Measurements from ENCODE around the gene GCNA. TPM values are rescaled to one million over a fixed set of nuclear protein-coding genes. Genes with fewer than 3 reads are reported as not detected.

GCNA gene
- total and polyA plus RNA-seq, 7 donors, result 0.98 to 9.1 (median 3.7) TPM

GRCh38 chrX:71542825-71543224, 35.4 kb upstream of the GCNA start:
- intact Hi-C loops (cut with DNase I), result no loop called here
- ATAC-seq, result peak; percentile 60 to 74 (median 71)
- peaks cover 32% of the 10 kb centered on the region for H3K4me1 ChIP-seq

GRCh38 chrX:71543316-71543715, 34.9 kb upstream of the GCNA start:
- 12 to 47% (median 27%) methylated on average over 2 of the region's 2 CpGs for WGBS, 3 donors
- DNase-seq, result no peak
- H3K4me3 ChIP-seq, result no peak overlapping the region
- peak overlapping the region; percentile 61 for H3K27ac ChIP-seq
- H3K9me3 ChIP-seq, result no peaks in the 10 kb centered on the region
- peaks cover 0 to 41% of the 10 kb centered on the region in 2 donors for H3K36me3 ChIP-seq (ENCODE audit: insufficient read depth in 1 of 2, low read depth in 1 of 2)
- intact Hi-C loops (cut with DNase I), result no loop called here
- peak; percentile 84 to 90 (median 88) for ATAC-seq
- H3K27me3 ChIP-seq (ENCODE audit: insufficient read depth in 3 of 3, low read length in 2 of 3), result peaks cover 0 to 3% (median 0%) of the 10 kb centered on the region in 3 donors
- H3K4me1 ChIP-seq, result peaks cover 27% of the 10 kb centered on the region
- no peak for TF ChIP-seq CTCF (IDR thresholded peaks at IDR 0.05)

More at GRCh38 chrX:71542825-71543224, 35.4 kb upstream of the GCNA start:
- DNase-seq, result no peak
- 50 to 73% (median 53%) methylated on average over 2 of the region's 2 CpGs for WGBS, 3 donors
- Histone ChIP-seq H3K9me3 (no peaks in the 10 kb centered on the region), H3K27me3 (ENCODE audit: insufficient read depth in 3 of 3, low read length in 2 of 3) (peaks cover 0 to 3% (median 0%) of the 10 kb centered on the region in 3 donors), H3K27ac (peak overlapping the region; percentile 61), H3K4me3 (no peak overlapping the region), H3K36me3 (ENCODE audit: insufficient read depth in 1 of 2, low read depth in 1 of 2) (peaks cover 0 to 40% of the 10 kb centered on the region in 2 donors)
- TF ChIP-seq CTCF (IDR thresholded peaks at IDR 0.05), result no peak

- WGBS, 3 donors, result 79 to 92% (median 87%) methylated on average over 7 of the region's 7 CpGs
Measured at GRCh38 chrX:71545364-71545763, 32.9 kb upstream of the GCNA start.

GRCh38 chrX:71546879-71547278, 31.4 kb upstream of the GCNA start:
- 87 to 95% (median 88%) methylated on average over 13 of the region's 13 CpGs for WGBS, 3 donors
- intact Hi-C loops (cut with DNase I), result no loop called here
- TF ChIP-seq CTCF (IDR thresholded peaks at IDR 0.05), result no peak
- no peak for ATAC-seq
- Histone ChIP-seq H3K4me3 (no peak overlapping the region), H3K27me3 (ENCODE audit: insufficient read depth in 3 of 3, low read length in 2 of 3) (peaks cover 0 to 3% (median 0%) of the 10 kb centered on the region in 3 donors), H3K36me3 (ENCODE audit: insufficient read depth in 1 of 2, low read depth in 1 of 2) (peaks cover 0 to 69% of the 10 kb centered on the region in 2 donors), H3K4me1 (peaks cover 18% of the 10 kb centered on the region), H3K9me3 (no peaks in the 10 kb centered on the region), H3K27ac (no peak overlapping the region)
- no peak for DNase-seq

More at GRCh38 chrX:71545364-71545763, 32.9 kb upstream of the GCNA start:
- Histone ChIP-seq H3K27ac (no peak overlapping the region), H3K9me3 (no peaks in the 10 kb centered on the region), H3K27me3 (ENCODE audit: insufficient read depth in 3 of 3, low read length in 2 of 3) (peaks cover 0 to 3% (median 0%) of the 10 kb centered on the region in 3 donors), H3K36me3 (ENCODE audit: insufficient read depth in 1 of 2, low read depth in 1 of 2) (peaks cover 0 to 62% of the 10 kb centered on the region in 2 donors), H3K4me3 (no peak overlapping the region), H3K4me1 (peaks cover 19% of the 10 kb centered on the region)
- no peak for DNase-seq
- no peak for TF ChIP-seq CTCF (IDR thresholded peaks at IDR 0.05)
- no peak for ATAC-seq
- intact Hi-C loops (cut with DNase I), result no loop called here

- Histone ChIP-seq H3K27me3 (ENCODE audit: insufficient read depth in 3 of 3, low read length in 2 of 3) (peaks cover 0 to 3% (median 0%) of the 10 kb centered on the region in 3 donors), H3K27ac (no peak overlapping the region), H3K4me1 (peaks cover 13% of the 10 kb centered on the region), H3K9me3 (no peaks in the 10 kb centered on the region), H3K4me3 (no peak overlapping the region), H3K36me3 (ENCODE audit: insufficient read depth in 1 of 2, low read depth in 1 of 2) (peaks cover 0 to 69% of the 10 kb centered on the region in 2 donors)
- DNase-seq, result no peak
- WGBS, 3 donors, result 89 to 96% (median 92%) methylated on average over 4 to 7 of the region's 7 CpGs
- ATAC-seq, result no peak
- no peak for TF ChIP-seq CTCF (IDR thresholded peaks at IDR 0.05)
- intact Hi-C loops (cut with DNase I), result no loop called here
Measured at GRCh38 chrX:71547339-71547738, 30.9 kb upstream of the GCNA start.
